Vagina (tissue), 2 donors: ENCODE results near the gene PATE2. TPM values are rescaled to one million over a fixed set of nuclear protein-coding genes. Genes with fewer than 3 reads are reported as not detected.

Experiments
- DNase-seq, 2 donors: peaks; one replicate each; pipeline ENCODE4 v3.0.0-alpha.2; 2017; ENCODE audit errors: extremely low spot score in 2 of 2
- H3K27ac ChIP-seq: fragments of 200-600 bp; sonication (generic); one replicate; pipeline ENCODE4 v1.5.1; 2019
- H3K27me3 ChIP-seq: fragments of 200-600 bp; sonication (generic); one replicate; pipeline ENCODE4 v1.5.1; 2019
- H3K36me3 ChIP-seq, 2 donors: fragments of 200-600 bp; sonication (generic); one replicate each; pipeline ENCODE4 v1.5.1; 2017 to 2019
- H3K4me1 ChIP-seq: fragments of 200-600 bp; sonication (generic); one replicate; pipeline ENCODE4 v1.5.1; 2019
- H3K4me3 ChIP-seq, 2 donors: fragments of 200-600 bp; sonication (generic); 1 replicate in 1 of 2; 2 replicates in 1 of 2; pipeline ENCODE4 v1.5.1; 2016 to 2019
- H3K9me3 ChIP-seq: fragments of 200-600 bp; sonication (generic); one replicate; pipeline ENCODE4 v1.5.1; 2019
- CTCF ChIP-seq, 3 experiments: fragments of 450-650 bp in 2 of 3; fragments of 200-600 bp in 1 of 3; sonication (generic) in 1 of 3; IDR thresholded peaks; one replicate each; pipeline ENCODE4 v1.5.1; 2017 to 2019; ENCODE audit warnings: antibody characterized with exemption in 3 of 3, mild to moderate bottlenecking in 2 of 3, moderate library complexity in 2 of 3
- POLR2A ChIP-seq, 2 donors: fragments of 450-650 bp; IDR thresholded peaks; one replicate each; pipeline ENCODE4 v1.6.1; 2017; ENCODE audit warnings: antibody characterized with exemption in 2 of 2, mild to moderate bottlenecking in 2 of 2, moderate library complexity in 2 of 2
- POLR2AphosphoS5 ChIP-seq, 2 donors: sonication (generic); formaldehyde crosslinking; IDR thresholded peaks; one replicate each; pipeline ENCODE4 v1.9.0; 2017; ENCODE audit warnings: antibody characterized with exemption in 2 of 2, mild to moderate bottlenecking in 2 of 2, low read depth in 1 of 2; ENCODE audit not compliant: insufficient read depth in 1 of 2
- intact Hi-C: fragments of 100-400 bp; cut with DNase I; formaldehyde crosslinking; loops from one replicate; pipeline ENCODE4 v1.15.1; 2023
- total RNA-seq: library from RNA; depleted of rRNA; stranded (reverse); fragments of >200 nt; gene quantifications from one replicate; pipeline ENCODE4 v1.2.3, GENCODE V29; 2016

PATE2 gene
- total RNA-seq, 1 donor from 2014 or later: not detected

- no peaks in the 10 kb centered on the region for H3K4me1 ChIP-seq
- H3K4me3 ChIP-seq: no peak overlapping the region
- DNase-seq: no peak
- H3K27ac ChIP-seq: no peak overlapping the region
- TF ChIP-seq POLR2AphosphoS5 (IDR thresholded peaks at IDR 0.05; ENCODE audit: insufficient read depth in 1 of 2, low read depth in 1 of 2): no peak
- no peak for TF ChIP-seq CTCF (IDR thresholded peaks at IDR 0.05)
- TF ChIP-seq POLR2A (IDR thresholded peaks at IDR 0.05): no peak
- H3K27me3 ChIP-seq: no peaks in the 10 kb centered on the region
- no peaks in the 10 kb centered on the region for H3K9me3 ChIP-seq
- intact Hi-C loops: no loop called here
- no peaks in the 10 kb centered on the region for H3K36me3 ChIP-seq
Measured at GRCh38 chr11:125790825-125791224, 12.2 kb upstream of the PATE2 start.

- no peak for DNase-seq
- TF ChIP-seq POLR2AphosphoS5 (IDR thresholded peaks at IDR 0.05; ENCODE audit: insufficient read depth in 1 of 2, low read depth in 1 of 2): no peak
- no peak for TF ChIP-seq CTCF (IDR thresholded peaks at IDR 0.05)
- TF ChIP-seq POLR2A (IDR thresholded peaks at IDR 0.05): no peak
- no peaks in the 10 kb centered on the region for H3K36me3 ChIP-seq
- no peaks in the 10 kb centered on the region for H3K9me3 ChIP-seq
- no peak within 1 kb of the TSS for H3K4me3 ChIP-seq
- intact Hi-C loops: no loop called here
- no peaks in the 10 kb centered on the region for H3K4me1 ChIP-seq
- no peak within 1 kb of the TSS for H3K27ac ChIP-seq
- H3K27me3 ChIP-seq: no peaks in the 10 kb centered on the region
Measured at GRCh38 chr11:125787827-125788226, 9.2 kb upstream of the PATE2 start, which contains the start of gene PATE3. Gene PATE3, plus strand, starts transcription at chr11:125788127. Its CDS starts 25 bp downstream, at chr11:125788152.

- no peak for DNase-seq
Measured at GRCh38 chr11:125784678-125785077, 6.0 kb upstream of the PATE2 start.

GRCh38 chr11:125777309-125777708, 1.3 kb downstream of the PATE2 start:
- intact Hi-C loops: no loop called here
- TF ChIP-seq POLR2AphosphoS5 (IDR thresholded peaks at IDR 0.05; ENCODE audit: insufficient read depth in 1 of 2, low read depth in 1 of 2) (no peak), CTCF (IDR thresholded peaks at IDR 0.05) (no peak), POLR2A (IDR thresholded peaks at IDR 0.05) (no peak)
- Histone ChIP-seq H3K9me3 (no peaks in the 10 kb centered on the region), H3K36me3 (no peaks in the 10 kb centered on the region), H3K27ac (no peak overlapping the region), H3K4me1 (no peaks in the 10 kb centered on the region), H3K4me3 (no peak overlapping the region), H3K27me3 (no peaks in the 10 kb centered on the region)
- no peak for DNase-seq

More at GRCh38 chr11:125784678-125785077, 6.0 kb upstream of the PATE2 start:
- intact Hi-C loops: no loop called here
- Histone ChIP-seq H3K9me3 (no peaks in the 10 kb centered on the region), H3K4me3 (no peak overlapping the region), H3K36me3 (no peaks in the 10 kb centered on the region), H3K27me3 (no peaks in the 10 kb centered on the region), H3K4me1 (no peaks in the 10 kb centered on the region), H3K27ac (no peak overlapping the region)
- TF ChIP-seq POLR2A (IDR thresholded peaks at IDR 0.05) (no peak), POLR2AphosphoS5 (IDR thresholded peaks at IDR 0.05; ENCODE audit: insufficient read depth in 1 of 2, low read depth in 1 of 2) (no peak), CTCF (IDR thresholded peaks at IDR 0.05) (no peak)

GRCh38 chr11:125773516-125773915, 5.1 kb downstream of the PATE2 start:
- Histone ChIP-seq H3K27ac (no peak overlapping the region), H3K9me3 (no peaks in the 10 kb centered on the region), H3K4me1 (no peaks in the 10 kb centered on the region), H3K36me3 (no peaks in the 10 kb centered on the region), H3K4me3 (no peak overlapping the region), H3K27me3 (no peaks in the 10 kb centered on the region)
- intact Hi-C loops: no loop called here
- no peak for DNase-seq
- TF ChIP-seq CTCF (IDR thresholded peaks at IDR 0.05) (no peak), POLR2AphosphoS5 (IDR thresholded peaks at IDR 0.05; ENCODE audit: insufficient read depth in 1 of 2, low read depth in 1 of 2) (no peak), POLR2A (IDR thresholded peaks at IDR 0.05) (no peak)
